Epithelial cell of esophagus (primary cell): ENCODE results near the gene SLC4A2.

Experiments used
- DNase-seq: peaks from one replicate; pipeline ENCODE4 v3.0.0; 2010; ENCODE audit warnings: low read depth
- H3K4me3 ChIP-seq: 2 replicates; pipeline ENCODE4 v1.5.1; 2011; ENCODE audit warnings: mild to moderate bottlenecking, low read length, control low read depth
- CTCF ChIP-seq: IDR thresholded peaks from 2 replicates; pipeline ENCODE4 v1.5.1; 2011; ENCODE audit warnings: low read depth, mild to moderate bottlenecking, low read length, control low read depth, inconsistent platforms; ENCODE audit not compliant: insufficient read depth; ENCODE audit errors: missing control alignments

The SLC4A2 gene

DNA sequence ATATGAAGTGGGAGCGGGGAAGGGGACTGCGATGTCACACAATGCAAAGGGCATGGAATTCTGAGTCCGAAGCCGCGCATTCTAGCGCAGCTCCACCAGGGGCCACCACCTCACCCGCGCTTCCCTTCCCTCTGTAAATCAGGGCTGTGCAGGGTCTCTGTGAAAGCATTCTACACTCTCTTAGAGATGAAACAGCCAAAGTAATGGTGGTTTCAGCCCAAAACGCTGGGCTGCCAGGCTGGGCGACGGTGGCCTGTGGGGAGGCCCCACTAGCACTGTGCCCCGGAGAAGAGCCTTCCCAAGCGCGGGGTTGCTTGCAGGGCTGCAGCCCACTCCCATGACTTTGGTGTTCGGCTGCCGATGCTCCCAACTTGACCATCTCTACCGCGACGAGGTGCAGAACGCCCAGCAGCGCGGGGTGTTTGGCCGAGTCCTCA is 46.5 kb upstream of the SLC4A2 start:
- peak; percentile 38 for DNase-seq
- peak; percentile 52 for TF ChIP-seq CTCF
- H3K4me3 ChIP-seq = no peak overlapping the region

DNA sequence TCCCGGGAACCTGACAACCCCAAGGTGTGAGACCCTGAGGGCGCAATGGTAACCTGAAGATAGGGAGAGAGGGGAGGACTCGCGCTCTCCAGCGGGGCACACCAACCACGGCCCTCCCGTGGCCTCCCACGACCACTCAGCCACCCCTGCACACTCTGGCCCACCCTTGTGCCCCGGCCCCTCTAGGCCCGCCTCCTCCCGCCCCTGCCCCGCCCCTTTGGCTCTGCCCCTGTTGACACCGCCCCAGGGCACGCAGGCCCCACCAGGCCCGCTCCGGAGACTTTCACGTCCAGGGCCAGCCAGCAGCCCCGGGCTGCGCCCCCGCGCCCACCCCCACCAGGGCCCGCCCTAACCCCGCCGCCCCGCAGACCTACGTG is 46.0 kb upstream of the SLC4A2 start:
- no peak overlapping the region for H3K4me3 ChIP-seq
- no peak for TF ChIP-seq CTCF
- DNase-seq = no peak

- H3K4me3 ChIP-seq = peak overlapping the region; percentile 28
- peak; percentile 29 for TF ChIP-seq CTCF
- peak; percentile 32 for DNase-seq
These were observed 45.5 kb upstream of the SLC4A2 start for GRCh38 chr7:151013733-151014497.

GRCh38 chr7:151014950-151015349 is 44.4 kb upstream of the SLC4A2 start:
- TF ChIP-seq CTCF = no peak
- peak; percentile 69 for DNase-seq
- no peak overlapping the region for H3K4me3 ChIP-seq

DNA sequence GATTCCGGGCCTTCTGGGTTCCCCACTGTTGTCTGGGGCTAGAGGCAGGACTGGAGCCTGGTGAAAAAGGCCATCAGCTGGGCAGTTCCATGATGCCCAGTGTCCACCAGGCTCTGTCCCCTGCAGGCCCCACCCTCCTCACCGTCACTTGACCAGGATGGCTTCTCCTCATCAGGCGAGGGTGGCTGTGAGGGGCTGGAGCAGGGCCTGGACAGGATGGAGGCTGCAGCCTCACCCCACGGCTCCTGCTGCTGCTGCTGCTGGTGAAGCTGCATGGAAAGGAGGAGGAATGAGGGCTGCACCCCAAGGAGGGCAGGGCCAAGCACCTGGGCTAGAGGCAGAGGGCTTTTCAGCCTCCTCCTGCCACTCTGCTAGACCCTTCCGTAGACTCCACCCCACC is 43.4 kb upstream of the SLC4A2 start:
- no peak for TF ChIP-seq CTCF
- DNase-seq = no peak
- no peak overlapping the region for H3K4me3 ChIP-seq

GRCh38 chr7:151016505-151016904 is 42.9 kb upstream of the SLC4A2 start:
- DNase-seq = no peak
- no peak overlapping the region for H3K4me3 ChIP-seq
- no peak for TF ChIP-seq CTCF

DNA sequence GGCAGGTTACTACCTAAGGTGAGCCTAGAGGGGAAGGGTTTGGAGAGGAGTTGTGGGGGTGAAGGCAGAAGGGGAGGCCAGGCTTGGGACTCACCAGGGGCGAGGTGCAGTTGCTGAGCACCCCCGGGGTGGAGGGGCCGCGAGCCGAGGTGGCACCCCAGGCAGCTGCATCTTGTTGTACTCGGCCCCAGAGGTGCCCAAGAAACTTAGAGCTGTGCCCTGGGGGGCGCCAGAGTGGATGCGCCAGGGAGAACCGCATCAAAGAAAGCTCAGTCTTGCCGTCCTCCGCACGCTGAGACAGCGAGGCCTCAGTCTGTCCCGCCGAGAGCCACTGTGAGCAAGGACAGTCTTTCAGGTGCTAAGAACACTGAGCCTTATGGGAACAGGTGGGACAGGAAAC is 42.4 kb upstream of the SLC4A2 start:
- H3K4me3 ChIP-seq = no peak overlapping the region
- no peak for TF ChIP-seq CTCF
- DNase-seq = no peak
